ENCODE results near the gene IFNA6.

IFNA6 gene

DNA sequence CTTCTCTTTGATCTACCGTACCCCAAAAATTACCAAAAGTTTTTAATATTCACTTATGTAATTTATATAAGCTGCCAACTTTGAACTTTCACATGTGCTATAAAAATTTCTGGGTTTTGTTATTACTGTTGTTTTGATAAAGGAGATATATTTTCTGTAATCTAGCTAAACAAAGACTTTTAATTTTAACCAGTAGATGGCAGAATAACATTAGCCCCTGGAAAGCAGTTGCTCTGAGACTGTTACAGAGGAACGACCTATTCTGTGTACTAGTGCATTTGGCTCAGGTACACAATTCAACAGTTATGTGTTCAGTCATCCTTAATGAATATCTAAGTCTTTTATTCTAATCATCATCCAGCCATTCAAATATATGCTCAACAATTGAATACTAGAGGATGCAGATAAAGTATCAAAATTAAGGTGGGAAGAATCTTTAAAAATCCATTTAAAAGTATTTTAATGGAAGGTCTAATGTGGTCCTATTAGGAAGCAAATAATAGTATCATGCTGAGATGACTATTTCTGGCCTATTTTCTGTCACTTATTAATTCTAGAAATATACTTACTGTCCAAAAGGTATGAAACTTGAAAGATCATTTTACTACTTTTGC is 24.1 kb downstream of the IFNA6 start:
- DNase-seq = peak in 2 of 5 experiments; percentile 30 to 69

DNA sequence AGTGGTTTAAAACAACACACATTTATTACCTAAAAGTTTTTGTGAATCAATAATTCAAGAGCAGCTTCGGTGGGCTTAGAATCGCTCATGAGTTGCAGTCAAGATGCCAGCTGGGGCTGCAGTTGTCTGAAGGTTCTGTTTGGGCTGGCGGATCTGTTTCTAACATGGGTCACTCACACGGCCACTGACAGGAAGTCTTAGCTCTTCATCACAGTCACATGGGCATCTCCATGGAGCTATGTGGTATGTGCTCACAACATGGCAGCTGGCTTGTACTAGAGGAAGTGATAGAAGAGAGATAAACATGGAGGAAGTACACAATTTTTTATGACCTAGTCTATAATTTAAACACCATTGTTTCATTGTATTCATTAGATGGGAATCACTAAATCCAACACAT is 26.6 kb downstream of the IFNA6 start:
- DNase-seq = no peak

DNA sequence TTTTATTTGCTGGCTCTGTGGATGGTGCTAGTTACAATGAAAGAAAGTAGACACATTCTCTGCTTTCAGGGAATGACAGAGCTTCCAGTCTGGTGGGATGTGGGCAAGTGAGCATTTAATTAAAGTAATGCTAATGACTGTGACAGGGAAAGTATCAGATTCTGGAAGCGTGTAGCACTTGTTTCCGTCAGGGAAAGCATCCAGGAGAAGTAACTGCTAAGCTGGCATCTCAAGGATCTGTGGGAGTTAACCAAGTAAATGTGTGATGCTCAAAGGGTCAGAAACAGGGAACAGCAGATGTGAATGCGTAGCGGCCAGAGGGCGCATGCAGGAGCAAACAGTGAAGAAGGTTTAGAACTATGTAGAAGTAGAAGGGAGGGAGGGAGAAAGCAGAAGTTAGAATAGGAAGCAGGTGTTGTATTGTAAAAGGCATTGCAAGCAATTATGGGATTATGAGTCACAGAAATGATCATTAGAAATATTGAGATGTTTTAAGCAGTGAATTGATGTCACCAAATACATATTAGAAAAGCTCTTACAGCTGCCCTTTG is 27.7 kb downstream of the IFNA6 start:
- no peak for DNase-seq

DNA sequence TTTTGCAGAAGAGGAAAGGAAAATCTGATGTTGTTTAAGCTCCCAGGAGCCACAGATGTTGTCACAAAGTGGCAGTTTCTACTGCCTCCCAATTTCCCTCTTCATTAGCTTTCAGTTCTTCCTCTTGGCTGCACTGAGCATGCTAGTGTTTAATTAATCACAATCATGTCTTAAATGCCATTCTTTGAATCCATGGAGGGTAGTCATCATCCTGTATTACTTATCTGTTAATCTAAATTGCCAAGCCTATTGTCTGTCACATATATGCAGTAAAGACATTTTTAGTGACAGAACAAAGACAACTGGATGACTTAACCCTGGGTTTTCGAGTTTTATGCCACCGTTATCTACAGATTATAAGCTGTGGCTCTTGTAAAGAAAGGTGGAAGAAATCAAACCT is 30.2 kb downstream of the IFNA6 start:
- DNase-seq = no peak

DNA sequence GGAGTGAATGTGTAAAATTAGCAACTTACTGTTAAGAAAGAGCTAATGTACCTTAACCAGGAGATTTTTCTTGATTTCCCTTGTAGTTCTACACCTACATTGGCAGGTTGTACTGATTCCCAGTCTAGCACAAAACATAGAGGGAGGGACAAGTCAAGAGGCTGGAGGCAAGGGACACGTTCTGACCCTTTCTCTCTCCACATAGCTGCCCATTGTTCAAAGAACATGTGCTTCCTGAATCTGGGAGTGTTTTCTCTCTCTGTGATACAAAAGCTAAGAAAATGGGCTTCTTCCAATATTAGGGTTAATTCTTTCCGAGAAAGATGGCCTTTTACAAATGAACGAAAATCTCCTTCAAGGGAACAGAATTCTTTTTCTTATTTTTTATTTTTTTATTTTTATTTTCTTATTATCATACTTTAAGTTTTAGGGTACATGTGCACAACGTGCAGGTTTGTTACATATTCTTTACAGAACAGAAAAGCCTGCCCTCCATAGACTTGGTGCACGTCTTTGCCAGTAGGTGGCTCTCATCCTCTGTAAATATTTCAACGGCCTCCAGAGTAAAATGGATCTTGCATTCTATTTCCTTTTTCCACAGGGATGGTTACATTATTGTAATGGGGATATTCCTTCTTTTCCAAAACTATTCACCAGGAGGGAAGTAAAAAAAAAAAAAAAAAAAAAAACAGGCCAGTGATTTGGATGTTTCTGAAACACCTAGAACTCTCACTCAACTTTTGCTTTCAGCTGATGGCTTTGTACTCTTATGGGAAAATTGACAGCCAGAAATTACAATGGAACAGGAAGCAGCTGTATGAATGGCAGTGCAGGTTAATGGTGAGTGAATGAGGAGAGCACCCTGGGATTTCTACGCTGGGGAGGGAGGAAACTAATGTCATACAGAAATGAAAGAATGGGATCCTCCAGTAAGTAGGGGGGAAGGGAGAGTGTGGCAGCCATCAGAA is 32.4 kb downstream of the IFNA6 start:
- DNase-seq = peak in 1 of 5 experiments; percentile 45

DNA sequence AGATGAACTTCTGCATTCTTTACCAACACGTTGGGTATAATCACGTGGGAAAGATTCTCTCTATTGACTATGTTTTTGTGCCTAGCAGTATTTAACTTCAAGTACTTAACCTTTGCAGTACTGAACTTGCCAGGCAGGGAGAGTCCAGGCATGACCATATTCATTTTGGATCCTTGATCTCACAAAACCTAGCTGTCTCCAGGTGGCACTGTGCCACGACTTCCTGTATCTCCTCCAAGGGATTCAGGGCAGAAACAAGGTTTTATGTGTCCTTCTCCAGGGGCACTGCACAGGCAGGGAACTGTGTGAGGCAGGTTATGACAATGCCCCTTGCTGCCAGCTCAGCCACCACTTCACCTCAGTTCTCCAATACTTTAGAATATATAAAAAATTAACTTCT is 33.8 kb downstream of the IFNA6 start:
- DNase-seq = no peak

DNA sequence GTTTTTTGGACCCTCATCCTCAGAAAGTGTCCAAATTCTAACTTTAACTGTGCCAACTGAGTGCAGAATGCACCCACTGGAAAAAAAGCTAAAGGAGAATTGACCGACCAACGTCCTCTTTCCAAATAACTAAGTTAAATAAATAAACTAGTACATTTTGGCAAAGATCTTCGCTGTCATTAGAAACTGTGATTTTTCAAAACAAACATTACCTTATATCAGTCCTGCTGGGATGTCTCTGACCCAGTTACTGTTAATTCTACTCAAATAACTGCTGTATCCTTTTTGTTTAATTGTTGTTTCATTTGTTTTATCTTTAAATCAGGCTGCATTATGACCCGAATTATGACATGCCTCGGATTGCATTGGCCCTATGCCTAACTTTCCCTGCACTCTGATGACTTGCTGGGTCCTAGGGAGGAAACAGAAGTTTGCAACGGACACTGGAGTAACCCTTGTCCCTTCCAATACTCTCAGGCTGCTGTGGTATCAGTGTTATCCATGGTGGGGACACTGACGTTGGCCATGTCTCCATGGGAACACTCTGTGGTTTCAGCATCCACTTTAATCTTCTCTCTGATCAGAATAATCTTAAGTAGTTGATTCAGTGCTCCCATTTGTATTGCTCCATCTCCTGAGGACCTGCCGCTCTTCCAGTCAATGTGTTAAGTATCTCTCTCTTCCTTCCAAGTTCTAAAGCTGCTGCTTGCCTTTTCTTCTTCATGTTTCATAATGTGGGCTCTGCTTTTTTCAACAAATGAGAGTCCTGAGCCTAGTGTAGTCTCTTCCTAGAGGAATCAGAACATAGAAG is 34.5 kb downstream of the IFNA6 start:
- DNase-seq = no peak

DNA sequence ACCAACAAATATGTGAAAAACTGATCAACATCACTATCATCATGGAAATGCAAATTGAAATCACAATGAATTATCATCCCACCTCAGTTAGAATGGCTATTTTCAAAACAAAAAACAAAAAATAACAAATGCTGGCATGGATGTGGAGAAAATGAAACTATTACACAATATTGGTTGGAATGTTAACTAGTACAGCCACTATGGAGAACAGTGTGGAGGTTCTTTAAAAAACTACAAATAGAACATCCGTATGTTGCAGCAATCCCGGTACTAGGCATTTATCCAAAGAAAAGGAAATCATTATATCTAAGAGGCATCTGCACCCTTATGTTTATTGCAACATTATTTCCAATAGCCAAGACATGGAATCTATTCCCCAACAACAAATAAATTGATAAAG is 36.5 kb downstream of the IFNA6 start:
- no peak for DNase-seq

DNA sequence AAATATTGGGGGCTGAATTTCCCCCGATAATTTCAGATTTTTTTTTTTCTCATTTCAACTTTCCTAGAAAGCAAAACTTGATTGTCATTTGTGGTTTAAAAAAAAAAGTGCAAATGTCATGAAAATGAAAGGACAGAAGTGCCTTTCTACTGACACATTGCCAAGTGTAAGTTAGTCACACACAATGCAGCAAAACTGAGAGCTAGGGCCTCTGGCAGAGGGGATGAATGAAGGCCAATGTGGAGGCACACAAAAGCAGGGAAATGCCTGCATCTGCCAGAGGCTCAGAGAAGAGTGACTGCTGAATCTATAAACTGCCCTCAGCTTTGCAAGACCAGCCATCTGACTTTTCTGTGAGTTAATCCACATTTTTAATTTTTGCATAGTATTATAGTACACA is 38.8 kb downstream of the IFNA6 start:
- no peak for DNase-seq

DNA sequence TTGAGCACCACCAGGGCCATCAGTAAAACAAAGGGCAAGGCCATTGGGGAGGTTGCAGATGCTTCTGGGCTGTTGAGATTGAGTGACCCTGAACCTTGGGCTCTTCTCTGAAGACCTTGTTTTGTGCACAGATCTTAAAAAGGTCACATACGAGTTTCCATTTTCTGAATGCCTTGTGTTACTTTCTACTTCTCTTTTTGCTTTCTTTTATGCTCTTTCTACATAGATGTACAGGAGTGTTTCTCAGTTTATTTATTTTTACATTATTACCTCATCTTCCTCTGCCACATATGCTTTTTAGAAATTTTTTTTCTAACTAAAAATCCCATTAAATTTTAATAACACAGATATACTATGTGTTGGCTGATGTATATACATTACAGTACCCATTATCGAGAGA is 45.5 kb downstream of the IFNA6 start, which contains the start of gene IFNA5:
TSS of gene IFNA5 (minus strand) at position 101 of the 400 bp plus-strand sequence. CDS start at position 44, 57 bp downstream.
- no peak for DNase-seq
